ENCODE measurements around the gene HOMER2.

The HOMER2 gene

GRCh38 chr15:82855286-82856100 lies 97.0 kb downstream of the HOMER2 start:
- DNase-seq = no peak

- DNase-seq = no peak
These were observed 98.0 kb downstream of the HOMER2 start for GRCh38 chr15:82854554-82854953.

GRCh38 chr15:82852941-82853561 lies 99.5 kb downstream of the HOMER2 start:
- DNase-seq = no peak

GRCh38 chr15:82851981-82852511 lies 100.5 kb downstream of the HOMER2 start:
- DNase-seq = peak; percentile 46

GRCh38 chr15:82851306-82851850 lies 101.1 kb downstream of the HOMER2 start:
- no peak for DNase-seq

- DNase-seq = no peak
These were observed 101.8 kb downstream of the HOMER2 start for GRCh38 chr15:82850731-82851130.

- DNase-seq = peak; percentile 77
These were observed 102.7 kb downstream of the HOMER2 start for GRCh38 chr15:82849556-82850512.

GRCh38 chr15:82848241-82848993 lies 104.1 kb downstream of the HOMER2 start:
- DNase-seq = no peak

- DNase-seq = no peak
These were observed 104.8 kb downstream of the HOMER2 start for GRCh38 chr15:82847703-82848102.

- DNase-seq = no peak
These were observed 105.9 kb downstream of the HOMER2 start for GRCh38 chr15:82846621-82847020.

- no peak for DNase-seq
These were observed 106.8 kb downstream of the HOMER2 start for GRCh38 chr15:82845686-82846085.

GRCh38 chr15:82843566-82843965 lies 109.0 kb downstream of the HOMER2 start:
- no peak for DNase-seq

- DNase-seq = no peak
These were observed 112.4 kb downstream of the HOMER2 start for GRCh38 chr15:82840166-82840565.

- DNase-seq = no peak
These were observed 113.4 kb downstream of the HOMER2 start for GRCh38 chr15:82839136-82839535.

- no peak for DNase-seq
These were observed 114.3 kb downstream of the HOMER2 start for GRCh38 chr15:82838096-82838735.

- DNase-seq = no peak
These were observed 117.1 kb downstream of the HOMER2 start for GRCh38 chr15:82835391-82835917.

GRCh38 chr15:82833362-82833682 lies 119.2 kb downstream of the HOMER2 start:
- DNase-seq = no peak

- peak; percentile 92 for DNase-seq
These were observed 119.7 kb downstream of the HOMER2 start for GRCh38 chr15:82832601-82833361.

GRCh38 chr15:82831894-82832600 lies 120.5 kb downstream of the HOMER2 start:
- DNase-seq = no peak
